GM13977 (cell line): ENCODE measurements around the gene AFAP1.

ENCODE experiments used
- DNase-seq: peaks from one replicate; pipeline ENCODE4 v3.0.0; 2012; ENCODE audit warnings: low spot score
- CTCF ChIP-seq: IDR thresholded peaks from 2 replicates; pipeline ENCODE4 v1.5.1; 2012; ENCODE audit warnings: mild to moderate bottlenecking, control low read depth; ENCODE audit not compliant: insufficient read depth; ENCODE audit errors: extremely low read depth, missing control alignments
- in situ Hi-C: fragments of 300-500 bp; cut with MboI; formaldehyde crosslinking; loops from one replicate; pipeline ENCODE4 v1.12.0; 2022; ENCODE audit warnings: low sequenced_read_pairs, low pct_unique_long_range_greater_than_20kb, mixed read lengths, inconsistent platforms; ENCODE audit not compliant: unreplicated experiment

The AFAP1 gene

GRCh38 chr4:7815981-7816380 lies 123.7 kb downstream of the AFAP1 start:
- in situ Hi-C loops, result no loop called here
- no peak for DNase-seq

GRCh38 chr4:7815562-7815961 lies 124.1 kb downstream of the AFAP1 start:
- in situ Hi-C loops, result no loop called here
- DNase-seq, result no peak
- peak; percentile 1 for TF ChIP-seq CTCF

More at GRCh38 chr4:7815981-7816380, 123.7 kb downstream of the AFAP1 start:
- TF ChIP-seq CTCF, result no peak

GRCh38 chr4:7814451-7814850 lies 125.2 kb downstream of the AFAP1 start:
- in situ Hi-C loops, result no loop called here
- no peak for TF ChIP-seq CTCF
- no peak for DNase-seq

- no peak for TF ChIP-seq CTCF
- in situ Hi-C loops, result no loop called here
- no peak for DNase-seq
Observed at GRCh38 chr4:7813674-7814073, 126.0 kb downstream of the AFAP1 start.

GRCh38 chr4:7812921-7813320 lies 126.7 kb downstream of the AFAP1 start:
- TF ChIP-seq CTCF, result no peak
- in situ Hi-C loops, result no loop called here
- DNase-seq, result no peak

GRCh38 chr4:7812231-7812857 lies 127.3 kb downstream of the AFAP1 start:
- in situ Hi-C loops, result no loop called here
- no peak for DNase-seq

More at GRCh38 chr4:7812231-7812857, 127.3 kb downstream of the AFAP1 start:
- TF ChIP-seq CTCF, result no peak
